Central memory CD4-positive, alpha-beta T cell (primary cell): ENCODE results near the gene OR5V1.
"Not testable (repeated sequence)": the region's sequence is repeated elsewhere in the genome, so short reads cannot be mapped to it uniquely, and the experiment has no call there.

Experiments used
- DNase-seq: peaks from one replicate; pipeline ENCODE4 v3.0.0; 2022
- total RNA-seq, 3 experiments: gene quantifications; one replicate each; lab custom pipeline; 2026; lab: John Stamatoyannopoulos, UW

OR5V1 gene
- total RNA-seq: 0 reads per million in 3 experiments

GRCh38 chr6:29368765-29369164 is at the start of gene OR5V1:
Gene OR5V1, minus strand, starts transcription at chr6:29368865. Its CDS starts 12,670 bp downstream, at chr6:29356195.
- no peak for DNase-seq

- DNase-seq: no peak
These were observed 45.9 kb upstream of the OR5V1 start, which contains the start of gene OR12D1 for GRCh38 chr6:29414588-29414987. Gene OR12D1, plus strand, starts transcription at chr6:29414928.

- DNase-seq: no peak
These were observed 35.1 kb upstream of the OR5V1 start for GRCh38 chr6:29403801-29404200.

DNA sequence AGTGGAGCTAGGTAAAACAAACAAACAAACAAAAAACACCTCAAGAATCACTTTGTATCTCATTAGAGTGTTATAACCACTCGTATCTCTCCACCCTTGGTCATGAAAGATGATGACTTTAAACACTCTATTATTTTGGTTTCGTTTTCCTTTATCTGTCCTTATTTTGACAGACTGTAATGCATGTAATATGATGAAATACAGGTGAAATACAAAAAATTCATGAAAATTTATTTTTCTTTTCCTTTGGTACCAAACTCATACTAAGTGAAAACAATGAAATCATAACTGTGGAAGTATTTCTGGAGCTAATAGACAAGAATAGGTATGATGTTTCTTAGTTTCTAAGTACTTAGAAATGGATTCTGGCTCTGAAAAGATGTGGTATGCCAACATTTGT is 30.9 kb upstream of the OR5V1 start:
- DNase-seq: no peak

DNA sequence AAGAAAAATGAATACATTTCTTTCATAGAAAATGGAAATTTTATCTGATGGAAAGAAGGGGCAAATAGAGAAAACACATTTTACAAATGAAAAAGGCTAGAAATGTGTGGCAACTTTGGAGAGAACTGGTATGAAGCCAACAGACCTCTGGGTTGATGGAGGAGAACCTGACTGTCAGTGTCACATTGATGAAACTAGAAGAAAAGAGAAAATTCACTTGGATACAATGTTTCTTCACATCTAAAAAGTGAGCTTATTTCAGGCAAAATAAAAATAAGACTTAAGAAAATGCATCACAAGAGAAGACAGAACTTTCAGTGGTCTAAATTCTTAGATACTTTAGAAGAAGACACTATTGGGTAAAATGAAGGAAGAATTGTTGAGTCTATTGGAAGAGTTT is 26.7 kb upstream of the OR5V1 start, which contains the start of gene OR12D2:
OR12D2 (plus strand) TSS at position 301 of the 400 bp plus-strand sequence. CDS start 1,069 bp downstream, outside the sequence.
- no peak for DNase-seq

- no peak for DNase-seq
These were observed 19.9 kb upstream of the OR5V1 start for GRCh38 chr6:29388533-29388932.

DNA sequence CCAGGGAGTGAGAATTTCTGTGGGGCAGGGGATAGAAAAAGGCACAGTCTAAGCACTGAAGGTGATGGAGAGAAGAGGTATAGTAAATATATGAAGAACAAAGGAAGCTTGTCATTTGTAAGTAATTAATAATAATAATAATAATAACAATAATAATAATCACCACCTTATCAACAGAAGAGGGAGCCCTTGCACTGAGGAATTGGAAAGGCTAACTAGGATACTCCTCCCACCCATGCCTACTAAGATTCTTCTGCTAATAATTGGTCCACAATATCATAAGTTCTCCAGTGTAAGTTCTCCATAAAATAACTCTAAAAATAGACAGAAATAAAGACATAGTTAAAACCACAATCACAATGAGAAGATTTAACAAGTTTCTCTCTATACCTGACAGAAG is 7.3 kb upstream of the OR5V1 start:
- DNase-seq: no peak

DNA sequence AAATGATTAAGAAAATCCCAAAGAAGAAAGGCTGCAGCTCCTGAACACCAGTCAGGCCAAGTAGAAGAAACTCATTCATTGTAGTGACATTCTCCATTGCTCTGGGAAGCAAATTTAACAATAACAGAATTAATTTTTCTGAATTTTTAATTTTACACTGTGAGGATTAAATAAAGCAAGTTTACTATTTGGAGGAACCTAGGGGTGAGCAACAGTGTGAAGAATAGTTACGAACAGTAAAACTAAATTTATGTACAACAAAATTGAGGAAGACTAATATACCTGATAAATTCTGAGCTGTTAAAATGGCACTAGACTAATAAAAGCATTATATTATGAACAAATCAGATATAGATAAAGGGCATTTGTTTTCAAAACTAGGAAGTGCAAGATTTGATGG is 6.5 kb upstream of the OR5V1 start, which contains the start of gene OR12D3:
OR12D3 (minus strand) TSS at position 101 of the 400 bp plus-strand sequence; CDS start at position 97, 4 bp downstream.
- DNase-seq: no peak

DNA sequence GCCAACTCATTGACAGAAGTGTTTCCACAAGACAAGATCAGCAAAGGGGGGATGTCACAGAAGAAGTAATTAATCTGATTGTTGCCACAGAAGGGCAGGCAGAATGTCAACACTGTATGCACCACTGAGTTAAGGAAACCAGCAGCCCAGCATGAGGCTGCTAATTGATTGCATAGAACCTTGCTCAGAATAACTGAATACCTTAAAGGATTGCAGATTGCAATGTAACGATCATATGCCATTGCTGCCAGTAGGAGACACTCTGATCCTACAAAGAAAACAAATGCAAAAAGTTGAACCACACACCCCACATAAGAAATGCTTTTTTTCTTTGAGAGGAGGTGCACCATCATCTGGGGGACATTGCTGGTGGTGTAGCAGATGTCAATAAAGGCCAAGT is 13.1 kb downstream of the OR5V1 start:
- no peak for DNase-seq

DNA sequence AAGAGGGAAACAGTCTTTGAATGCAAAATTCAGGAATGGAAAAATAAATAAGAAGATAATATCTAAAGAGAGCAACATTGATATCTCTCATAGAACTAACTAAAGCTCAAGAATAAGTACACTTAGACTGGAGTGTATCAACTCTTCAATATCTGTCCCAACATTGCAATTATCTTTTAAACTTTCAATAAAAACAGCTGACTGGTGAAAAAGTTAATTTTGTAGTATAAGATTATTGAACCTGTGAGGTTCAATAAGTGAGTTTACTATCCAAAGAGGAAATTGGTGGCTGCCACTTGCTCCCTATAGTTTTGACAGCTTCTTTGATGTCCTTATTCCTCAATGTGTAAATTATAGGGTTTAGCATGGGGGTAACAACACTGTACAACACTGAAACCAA is 13.7 kb downstream of the OR5V1 start:
- no peak for DNase-seq

DNA sequence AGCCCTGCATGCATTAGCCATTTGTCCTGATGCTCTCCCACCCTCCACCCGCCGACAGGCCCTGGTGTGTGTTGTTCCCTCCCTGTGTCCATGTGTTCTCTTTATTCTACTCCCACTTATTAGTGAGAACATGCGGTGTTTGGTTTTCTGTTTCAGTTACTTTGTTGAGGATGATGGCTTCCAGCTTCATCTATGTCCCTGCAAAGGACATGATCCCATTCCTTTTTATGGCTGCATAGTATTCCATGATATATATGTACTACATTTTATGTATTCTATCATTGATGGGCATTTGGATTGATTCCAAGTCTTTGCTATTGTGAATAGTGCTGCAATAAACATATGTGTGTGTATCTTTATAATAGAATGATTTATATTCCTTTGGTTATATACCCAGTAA is 19.3 kb downstream of the OR5V1 start:
- DNase-seq: not testable (repeated sequence)

DNA sequence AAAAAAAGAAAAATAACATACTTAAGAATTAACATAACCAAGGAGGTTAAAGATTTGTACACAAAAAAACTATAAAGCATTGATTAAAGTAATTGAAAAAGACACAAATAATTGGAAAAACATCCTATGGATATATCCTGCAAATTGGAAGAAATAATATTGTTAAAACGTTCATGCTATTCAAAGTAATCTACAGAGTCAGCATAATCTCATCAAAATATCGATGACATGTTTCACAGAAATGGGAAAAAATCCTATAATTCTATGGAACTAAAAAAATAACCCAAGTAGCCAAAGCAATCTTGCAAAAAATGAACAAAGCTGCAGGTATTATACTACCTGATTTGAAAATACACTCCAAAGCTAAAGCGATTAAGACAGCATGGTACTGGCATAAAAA is 23.3 kb downstream of the OR5V1 start:
- DNase-seq: no peak

DNA sequence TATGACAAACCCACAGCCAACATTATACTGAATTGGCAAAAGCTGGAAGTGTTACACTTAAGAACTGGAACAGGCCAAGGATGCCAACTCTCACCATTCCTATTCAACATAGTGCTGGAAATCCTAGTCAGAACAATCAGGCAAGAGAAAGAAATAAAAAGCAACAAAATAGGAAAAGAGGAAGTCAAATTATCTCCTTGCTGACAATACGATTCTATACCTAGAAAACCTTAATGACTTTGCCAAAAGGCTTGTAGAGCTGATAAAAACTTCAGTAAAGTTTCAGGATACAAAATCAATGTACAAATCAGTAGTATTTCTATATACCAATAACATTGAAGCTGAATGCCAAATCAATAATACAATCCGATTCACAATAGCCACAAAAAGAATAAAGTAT is 32.4 kb downstream of the OR5V1 start:
- DNase-seq: no peak

DNA sequence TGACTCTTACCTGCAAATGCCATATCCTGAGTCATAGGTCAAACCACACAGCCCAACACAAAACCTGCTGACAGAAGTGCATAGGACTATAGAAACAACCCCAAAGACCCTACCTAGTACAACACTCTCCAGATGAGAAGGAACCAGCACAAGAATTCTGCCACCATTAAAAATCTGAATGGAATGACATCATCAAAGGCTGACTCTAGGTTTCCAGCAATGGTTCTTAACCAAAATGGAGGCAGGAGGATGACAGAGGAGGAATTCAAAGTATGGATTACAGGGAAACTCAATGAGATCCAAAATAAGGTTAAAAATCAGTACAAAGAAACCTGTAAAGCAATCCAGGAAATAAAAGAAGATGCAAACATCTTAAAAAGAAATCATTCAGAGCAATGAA is 36.0 kb downstream of the OR5V1 start:
- DNase-seq: no peak

DNA sequence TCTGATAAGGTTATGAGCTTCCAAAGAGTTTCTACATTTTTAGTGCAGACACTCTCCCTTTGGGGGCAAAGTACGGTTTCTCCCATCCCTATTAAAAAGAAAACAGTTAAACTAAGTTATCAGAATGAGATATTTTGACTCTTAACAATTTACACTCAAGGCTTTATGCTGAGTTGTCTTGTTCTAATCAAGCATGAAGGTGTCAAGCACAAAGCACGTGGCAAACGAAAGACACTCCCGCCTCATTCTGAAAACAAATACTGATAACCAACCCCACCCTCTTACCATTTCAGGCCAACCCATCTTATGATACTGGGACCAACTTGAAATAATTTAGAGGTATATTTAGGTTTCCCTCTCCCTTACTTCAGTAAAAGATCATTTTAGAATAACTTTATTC is 42.9 kb downstream of the OR5V1 start:
- no peak for DNase-seq

DNA sequence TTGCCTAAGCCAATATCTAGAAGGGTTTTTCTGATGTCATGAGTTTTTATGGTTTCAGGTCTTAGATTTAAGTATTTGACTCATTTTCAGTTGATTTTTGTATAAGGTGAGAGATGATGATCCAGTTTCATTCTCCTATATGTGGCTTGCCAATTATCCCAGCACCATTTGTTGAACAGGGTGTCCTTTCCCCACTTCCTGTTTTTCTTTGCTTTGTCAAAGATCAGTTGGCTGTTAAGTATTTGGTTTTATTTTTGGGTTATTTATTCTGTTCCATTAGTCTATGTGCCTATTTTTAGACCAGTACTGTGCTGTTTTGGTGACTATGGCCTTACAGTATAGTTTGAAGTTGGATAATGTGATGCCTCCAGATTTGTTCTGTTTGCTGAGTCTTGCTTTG is 45.3 kb downstream of the OR5V1 start:
- DNase-seq: not testable (repeated sequence)

DNA sequence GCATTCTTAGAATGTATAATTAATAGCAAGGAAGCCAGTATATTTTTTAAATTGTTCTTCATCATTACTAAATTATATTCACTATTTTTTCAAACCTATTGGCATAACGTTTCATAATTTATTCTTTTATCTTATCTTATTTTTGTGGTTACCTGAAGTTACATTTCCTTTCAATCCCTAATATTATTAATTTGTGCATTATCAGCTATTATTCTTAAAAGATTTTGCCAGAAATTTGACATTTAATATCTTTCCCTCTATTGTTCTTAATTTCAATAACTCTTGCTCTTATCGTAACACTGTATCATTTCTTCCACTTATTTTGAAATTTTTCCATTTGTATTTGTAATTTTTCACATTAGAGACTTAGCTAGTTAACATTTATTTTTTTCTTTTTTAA is 48.7 kb downstream of the OR5V1 start:
- no peak for DNase-seq
